HCT116 (cell line): Measurements from ENCODE around the gene KDM7A. TPM values are rescaled to one million over a fixed set of nuclear protein-coding genes. Genes with fewer than 3 reads are reported as not detected.

ENCODE experiments used
- ATAC-seq: fragments of 200-7000 bp; cut with Tn5 transposase; 2 replicates; pipeline ENCODE4 v1.9.1; 2020; ENCODE audit warnings: mild to moderate bottlenecking, moderate library complexity
- BruUV-seq: library from RNA; stranded (reverse); fragments of 400-500 nt; replicated peaks from 2 replicates; lab custom pipeline; 2021; lab: Mats Ljungman, UMichigan
- CTCF ChIA-PET: fragments of 300-600 bp; sonication (Branson Sonifier 250); formaldehyde crosslinking; loops from one replicate; lab custom pipeline; 2021; ENCODE audit warnings: antibody characterized with exemption; lab: Charles Lee
- POLR2A ChIA-PET: fragments of 300-600, 350-600 bp; sonication (Branson Sonifier 250); formaldehyde crosslinking; loops from one replicate; lab custom pipeline; 2021; ENCODE audit warnings: antibody characterized with exemption; lab: Charles Lee
- RAD21 ChIA-PET, 2 experiments: fragments of 300-600 bp; sonication (Branson Sonifier 250); formaldehyde crosslinking; loops; one replicate each; lab custom pipeline; 2023; ENCODE audit warnings: low total read pairs in 2 of 2; ENCODE audit not compliant: uncharacterized antibody in 2 of 2, unreplicated experiment in 2 of 2, low non-redundant PET in 1 of 2; lab: Charles Lee
- DNase-seq: peaks from one replicate; pipeline ENCODE4 v3.0.0-alpha.2; 2010; ENCODE audit warnings: low read depth, low spot score
- H2AFZ ChIP-seq: fragments of 200-600 bp; shearing (Covaris generic), sonication (generic); 2 replicates; pipeline ENCODE4 v1.6.1; 2017; ENCODE audit warnings: low read depth, mixed run types, mixed read lengths, antibody characterized with exemption, low read length; ENCODE audit not compliant: poor library complexity, severe bottlenecking
- H3K27ac ChIP-seq: 2 replicates; pipeline ENCODE4 v1.5.1; 2012; ENCODE audit warnings: low read depth, low read length
- H3K27me3 ChIP-seq: fragments of 200-600 bp; sonication (generic); 2 replicates; pipeline ENCODE4 v1.6.1; 2016; ENCODE audit warnings: mixed run types, low read length, mixed read lengths; ENCODE audit not compliant: insufficient read depth
- H3K36me3 ChIP-seq, 2 experiments: fragments of 200-500 bp in 1 of 2; fragments of 200-600 bp in 1 of 2; sonication (Bioruptor generic) in 1 of 2; sonication (generic) in 1 of 2; 2 replicates each; pipeline versions ENCODE4 v1.5.1 to v1.6.1; 2014 to 2016; ENCODE audit warnings: low read length in 2 of 2, inconsistent platforms in 1 of 2, mixed read lengths in 1 of 2, mixed run types in 1 of 2; ENCODE audit not compliant: insufficient read depth in 2 of 2, control insufficient read depth in 1 of 2
- H3K4me1 ChIP-seq, 2 experiments: fragments of 200-600 bp in 1 of 2; sonication (generic) in 1 of 2; 2 replicates each; pipeline versions ENCODE4 v1.5.1 to v1.6.1; 2012 to 2017; ENCODE audit warnings: low read length in 2 of 2, inconsistent platforms in 1 of 2, mild to moderate bottlenecking in 1 of 2, mixed read lengths in 1 of 2, mixed run types in 1 of 2, moderate library complexity in 1 of 2; ENCODE audit not compliant: insufficient read depth in 2 of 2, control insufficient read depth in 1 of 2
- H3K4me2 ChIP-seq: fragments of 200-600 bp; sonication (generic); 2 replicates; pipeline ENCODE4 v1.6.1; 2017; ENCODE audit warnings: mixed run types, low read length, mixed read lengths
- H3K4me3 ChIP-seq, 2 experiments: fragments of 200-600 bp in 1 of 2; sonication (generic) in 1 of 2; replicated peaks in 1 of 2; 2 replicates each; pipeline ENCODE4 v1.5.1; 2011 to 2016; ENCODE audit warnings: low read length in 2 of 2, control low read depth in 1 of 2, low read depth in 1 of 2, mild to moderate bottlenecking in 1 of 2, mixed read lengths in 1 of 2, mixed run types in 1 of 2
- H3K79me2 ChIP-seq: fragments of 200-600 bp; sonication (generic); 2 replicates; pipeline ENCODE4 v1.6.1; 2017; ENCODE audit warnings: mild to moderate bottlenecking, mixed run types, low read length, moderate library complexity, mixed read lengths; ENCODE audit not compliant: insufficient read depth
- H3K9ac ChIP-seq: fragments of 200-600 bp; sonication (generic); 2 replicates; pipeline ENCODE4 v1.6.1; 2016; ENCODE audit warnings: low read length, mixed read lengths
- H3K9me2 ChIP-seq: fragments of 200-600 bp; sonication (generic), shearing (Covaris generic); 2 replicates; pipeline ENCODE4 v1.6.1; 2017; ENCODE audit warnings: mixed run types, mild to moderate bottlenecking, moderate library complexity; ENCODE audit not compliant: insufficient read depth
- H3K9me3 ChIP-seq, 2 experiments: fragments of 200-500 bp in 1 of 2; fragments of 200-600 bp in 1 of 2; sonication (Bioruptor generic) in 1 of 2; sonication (generic) in 1 of 2; 2 replicates each; pipeline ENCODE4 v1.6.1; 2014 to 2017; ENCODE audit warnings: low read length in 2 of 2, mixed read lengths in 2 of 2, inconsistent platforms in 1 of 2, low read depth in 1 of 2, mild to moderate bottlenecking in 1 of 2, mixed run types in 1 of 2, moderate library complexity in 1 of 2; ENCODE audit not compliant: control insufficient read depth in 1 of 2, insufficient read depth in 1 of 2
- H4K20me1 ChIP-seq: fragments of 200-600 bp; sonication (generic), shearing (Covaris generic); 2 replicates; pipeline ENCODE4 v1.6.1; 2017; ENCODE audit warnings: mixed run types, mild to moderate bottlenecking, moderate library complexity; ENCODE audit not compliant: insufficient read depth
- CBX3 ChIP-seq: IDR thresholded peaks from 2 replicates; pipeline ENCODE4 v1.6.1; 2012; ENCODE audit warnings: low read depth
- CEBPB ChIP-seq: IDR thresholded peaks from 2 replicates; pipeline ENCODE4 v1.6.1; 2012; ENCODE audit warnings: low read depth
- EGR1 ChIP-seq: IDR thresholded peaks from 2 replicates; pipeline ENCODE4 v1.6.1; 2012; ENCODE audit warnings: low read depth
- ELF1 ChIP-seq: IDR thresholded peaks from 2 replicates; pipeline ENCODE4 v1.6.1; 2012; ENCODE audit warnings: low read depth, borderline replicate concordance
- EZH2 ChIP-seq: fragments of 200-600 bp; sonication (generic); IDR thresholded peaks from 2 replicates; pipeline ENCODE4 v1.6.1; 2017; ENCODE audit warnings: antibody characterized with exemption, mixed run types
- EZH2phosphoT487 ChIP-seq: fragments of 200-600 bp; IDR thresholded peaks from 2 replicates; pipeline ENCODE4 v1.6.1; 2018; ENCODE audit warnings: antibody characterized with exemption, borderline replicate concordance
- FOSL1 ChIP-seq: IDR thresholded peaks from 2 replicates; pipeline ENCODE4 v1.6.1; 2012; ENCODE audit warnings: low read depth
- JUND ChIP-seq: IDR thresholded peaks from 2 replicates; pipeline ENCODE4 v1.6.1; 2012
- POLR2A ChIP-seq: IDR thresholded peaks from 2 replicates; pipeline ENCODE4 v1.7.0; 2011; ENCODE audit warnings: borderline replicate concordance; ENCODE audit not compliant: insufficient read depth, insufficient read length; ENCODE audit errors: extremely low read depth
- POLR2AphosphoS5 ChIP-seq: IDR thresholded peaks from 2 replicates; pipeline ENCODE4 v1.6.1; 2011; ENCODE audit warnings: mild to moderate bottlenecking, low read depth, low read length, moderate library complexity
- RAD21 ChIP-seq: IDR thresholded peaks from 2 replicates; pipeline ENCODE4 v1.6.1; 2012; ENCODE audit warnings: low read depth, mild to moderate bottlenecking
- SRF ChIP-seq: IDR thresholded peaks from 2 replicates; pipeline ENCODE4 v1.6.1; 2012; ENCODE audit warnings: low read depth
- TCF7L2 ChIP-seq: IDR thresholded peaks from 2 replicates; pipeline ENCODE4 v1.7.0; 2011; ENCODE audit warnings: borderline replicate concordance, inconsistent platforms; ENCODE audit not compliant: insufficient read depth, insufficient read length; ENCODE audit errors: extremely low read depth
- ZFX ChIP-seq: fragments of 450-650 bp; IDR thresholded peaks from 2 replicates; pipeline ENCODE4 v1.6.1; 2017
- intact Hi-C: fragments of 100-400 bp; cut with micrococcal nuclease; formaldehyde crosslinking; loops from 2 replicates; pipeline ENCODE4 v1.10.0; 2022
- total RNA-seq: library from RNA; stranded (reverse); gene quantifications from one replicate; pipeline ENCODE4 v1.2.1, GENCODE V29; 2021; ENCODE audit not compliant: unreplicated experiment
- TF ChIP-seq, protein P1 (sequence below): IDR thresholded peaks from 2 replicates; pipeline ENCODE4 v1.6.1; 2011; ENCODE audit warnings: mild to moderate bottlenecking, low read length, moderate library complexity; ENCODE audit not compliant: insufficient replicate concordance; ENCODE audit errors: extremely low read depth
- TF ChIP-seq, protein P2 (sequence below): IDR thresholded peaks from 2 replicates; pipeline ENCODE4 v1.6.1; 2012
- TF ChIP-seq, protein P3 (sequence below): IDR thresholded peaks from 2 replicates; pipeline ENCODE4 v1.6.1; 2012

KDM7A gene
- total RNA-seq, 1 experiment from 2014 or later, result 11.6 TPM

DNA sequence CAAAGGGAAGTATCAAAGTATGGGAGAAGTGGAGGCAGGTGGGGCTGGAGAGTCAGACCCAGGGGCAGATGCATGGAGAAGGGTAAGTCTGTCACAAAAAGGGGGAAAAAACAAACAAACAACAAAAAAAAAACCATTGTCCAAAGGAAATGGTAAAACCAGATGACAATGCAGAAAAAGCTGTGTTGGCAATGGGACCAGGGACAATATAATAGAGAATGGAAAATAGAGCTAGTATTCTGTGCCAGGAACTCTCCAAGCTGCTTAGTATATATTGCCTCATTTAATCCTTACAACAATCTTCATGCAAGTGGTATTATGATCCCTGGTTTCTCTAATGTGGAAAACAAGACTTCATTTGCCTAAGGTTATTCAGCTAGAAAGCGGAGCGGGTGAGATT, 13.1 kb upstream of the KDM7A start (continued):
- TF ChIP-seq EZH2phosphoT487, result no peak
- TF ChIP-seq, protein P1, sequence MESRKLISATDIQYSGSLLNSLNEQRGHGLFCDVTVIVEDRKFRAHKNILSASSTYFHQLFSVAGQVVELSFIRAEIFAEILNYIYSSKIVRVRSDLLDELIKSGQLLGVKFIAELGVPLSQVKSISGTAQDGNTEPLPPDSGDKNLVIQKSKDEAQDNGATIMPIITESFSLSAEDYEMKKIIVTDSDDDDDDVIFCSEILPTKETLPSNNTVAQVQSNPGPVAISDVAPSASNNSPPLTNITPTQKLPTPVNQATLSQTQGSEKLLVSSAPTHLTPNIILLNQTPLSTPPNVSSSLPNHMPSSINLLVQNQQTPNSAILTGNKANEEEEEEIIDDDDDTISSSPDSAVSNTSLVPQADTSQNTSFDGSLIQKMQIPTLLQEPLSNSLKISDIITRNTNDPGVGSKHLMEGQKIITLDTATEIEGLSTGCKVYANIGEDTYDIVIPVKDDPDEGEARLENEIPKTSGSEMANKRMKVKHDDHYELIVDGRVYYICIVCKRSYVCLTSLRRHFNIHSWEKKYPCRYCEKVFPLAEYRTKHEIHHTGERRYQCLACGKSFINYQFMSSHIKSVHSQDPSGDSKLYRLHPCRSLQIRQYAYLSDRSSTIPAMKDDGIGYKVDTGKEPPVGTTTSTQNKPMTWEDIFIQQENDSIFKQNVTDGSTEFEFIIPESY, result no peak
- TF ChIP-seq RAD21, result no peak
- TF ChIP-seq FOSL1, result no peak
- TF ChIP-seq, protein P2, sequence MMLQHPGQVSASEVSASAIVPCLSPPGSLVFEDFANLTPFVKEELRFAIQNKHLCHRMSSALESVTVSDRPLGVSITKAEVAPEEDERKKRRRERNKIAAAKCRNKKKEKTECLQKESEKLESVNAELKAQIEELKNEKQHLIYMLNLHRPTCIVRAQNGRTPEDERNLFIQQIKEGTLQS, result no peak

DNA sequence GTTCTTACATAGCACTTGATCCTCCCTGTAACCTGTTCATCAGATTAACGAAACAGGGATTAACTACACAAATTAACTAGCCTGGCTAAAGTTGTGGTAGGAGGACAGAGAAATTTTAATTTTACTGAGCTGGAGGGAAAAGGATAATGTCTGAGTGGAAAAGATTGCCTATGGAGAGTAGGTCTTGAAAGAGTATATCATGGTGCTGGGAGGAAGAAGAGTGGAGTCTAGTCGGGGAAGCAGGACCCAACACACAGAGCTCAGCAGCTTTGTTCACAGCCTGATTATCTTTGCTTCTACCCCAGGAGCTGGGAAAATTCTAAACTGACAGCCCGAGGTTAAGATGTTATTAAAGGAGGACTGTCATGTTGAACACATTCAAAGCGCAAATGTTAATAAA, 6.1 kb upstream of the KDM7A start:
- Histone ChIP-seq H3K79me2 (no peaks in the 10 kb centered on the region), H2AFZ (no peak overlapping the region), H3K4me1 (peaks cover under 1% of the 10 kb centered on the region in 2 experiments; a peak in 3 of 4 replicates), H3K4me2 (no peak overlapping the region), H3K27ac (no peak overlapping the region), H3K4me3 (no peak overlapping the region), H3K9me3 (no peaks in the 10 kb centered on the region), H3K36me3 (no peaks in the 10 kb centered on the region), H3K27me3 (peaks cover 21% of the 10 kb centered on the region), H4K20me1 (no peaks in the 10 kb centered on the region), H3K9me2 (no peaks in the 10 kb centered on the region), H3K9ac (no peak overlapping the region)
- intact Hi-C loops, result no loop called here
- ChIA-PET RAD21 (no interaction called here), CTCF (no interaction called here), POLR2A (no interaction called here)
- ATAC-seq, result no peak
- TF ChIP-seq EZH2 (no peak), CBX3 (no peak), TCF7L2 (no peak), EZH2phosphoT487 (no peak), ZFX (no peak), POLR2A (no peak), CEBPB (no peak), JUND (no peak), EGR1 (no peak), ELF1 (no peak), SRF (no peak), POLR2AphosphoS5 (no peak)
- TF ChIP-seq, protein P3, sequence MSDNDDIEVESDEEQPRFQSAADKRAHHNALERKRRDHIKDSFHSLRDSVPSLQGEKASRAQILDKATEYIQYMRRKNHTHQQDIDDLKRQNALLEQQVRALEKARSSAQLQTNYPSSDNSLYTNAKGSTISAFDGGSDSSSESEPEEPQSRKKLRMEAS, result no peak
- TF ChIP-seq, protein P2, result no peak
- TF ChIP-seq, protein P1, result no peak
- no TSS peak for BruUV-seq
- no peak for DNase-seq
